Right lobe of liver (tissue), 4 donors: Measurements from ENCODE around the gene LHPP.

Source experiments
- CTCF ChIP-seq, 4 donors: fragments of 200-600 bp in 3 of 4; fragments of 450-650 bp in 1 of 4; IDR thresholded peaks; one replicate each; pipeline versions ENCODE4 v1.5.1 to v1.8.0; 2016 to 2022; ENCODE audit warnings: antibody characterized with exemption in 4 of 4, mild to moderate bottlenecking in 2 of 4
- POLR2A ChIP-seq: fragments of 450-650 bp; IDR thresholded peaks from one replicate; pipeline ENCODE4 v1.6.1; 2017; ENCODE audit warnings: antibody characterized with exemption, mild to moderate bottlenecking
- donor health status: DM: no; HTN: no; CAD: no.
- donor health status: DM: no; HTN: no; CAD: no.
- donor health status: DM: no; HTN: yes; CAD: no.

GRCh38 chr10:124630551-124630950 is 168.9 kb downstream of the LHPP start:
- TF ChIP-seq POLR2A, result no peak
- TF ChIP-seq CTCF (IDR thresholded peaks at IDR 0.05), result no peak
